Measurements from ENCODE around the gene PTBP1.

DNA sequence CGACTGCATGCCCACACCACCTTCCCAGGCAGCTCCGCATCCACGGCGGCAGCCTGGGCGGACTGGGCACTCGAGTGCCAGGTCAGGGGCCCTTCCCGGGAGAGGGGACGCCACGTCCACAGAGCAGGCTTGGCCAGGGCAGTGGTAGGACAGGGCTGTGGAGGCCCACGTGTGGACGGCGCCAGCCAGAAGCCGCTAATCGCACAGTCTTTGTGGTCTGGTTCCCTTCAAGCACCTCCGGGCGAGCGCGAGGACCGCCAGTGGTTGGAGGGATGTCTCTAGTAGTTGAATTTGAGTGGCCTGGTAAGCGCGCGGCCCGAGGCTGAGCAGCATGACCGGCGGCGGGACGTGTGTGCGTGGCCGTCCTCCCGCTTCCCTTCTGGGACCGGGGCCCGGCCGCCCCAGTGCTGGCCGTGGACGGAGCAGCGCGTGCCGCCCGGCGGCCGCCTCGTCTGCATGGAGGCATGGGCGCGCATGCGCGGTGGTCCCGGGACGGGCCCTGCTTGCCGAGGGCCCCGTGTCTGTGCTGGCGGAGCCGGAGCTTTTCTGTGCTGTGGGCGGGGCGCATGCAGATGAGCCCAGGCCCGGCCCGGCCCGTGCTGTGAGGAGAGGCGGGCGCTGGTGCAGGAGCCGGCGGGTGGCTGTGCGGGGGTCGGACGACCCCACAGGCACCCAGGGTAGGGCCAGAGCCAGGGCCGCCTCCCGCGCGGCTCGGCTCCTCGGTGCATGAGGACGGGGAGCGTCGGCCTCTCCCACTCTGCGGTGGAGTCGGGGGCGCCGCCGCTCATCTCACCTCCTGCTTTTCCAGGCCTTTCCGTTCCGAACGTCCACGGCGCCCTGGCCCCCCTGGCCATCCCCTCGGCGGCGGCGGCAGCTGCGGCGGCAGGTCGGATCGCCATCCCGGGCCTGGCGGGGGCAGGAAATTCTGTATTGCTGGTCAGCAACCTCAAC is 8.6 kb downstream of the PTBP1 start:
- TF ChIP-seq, protein P1, sequence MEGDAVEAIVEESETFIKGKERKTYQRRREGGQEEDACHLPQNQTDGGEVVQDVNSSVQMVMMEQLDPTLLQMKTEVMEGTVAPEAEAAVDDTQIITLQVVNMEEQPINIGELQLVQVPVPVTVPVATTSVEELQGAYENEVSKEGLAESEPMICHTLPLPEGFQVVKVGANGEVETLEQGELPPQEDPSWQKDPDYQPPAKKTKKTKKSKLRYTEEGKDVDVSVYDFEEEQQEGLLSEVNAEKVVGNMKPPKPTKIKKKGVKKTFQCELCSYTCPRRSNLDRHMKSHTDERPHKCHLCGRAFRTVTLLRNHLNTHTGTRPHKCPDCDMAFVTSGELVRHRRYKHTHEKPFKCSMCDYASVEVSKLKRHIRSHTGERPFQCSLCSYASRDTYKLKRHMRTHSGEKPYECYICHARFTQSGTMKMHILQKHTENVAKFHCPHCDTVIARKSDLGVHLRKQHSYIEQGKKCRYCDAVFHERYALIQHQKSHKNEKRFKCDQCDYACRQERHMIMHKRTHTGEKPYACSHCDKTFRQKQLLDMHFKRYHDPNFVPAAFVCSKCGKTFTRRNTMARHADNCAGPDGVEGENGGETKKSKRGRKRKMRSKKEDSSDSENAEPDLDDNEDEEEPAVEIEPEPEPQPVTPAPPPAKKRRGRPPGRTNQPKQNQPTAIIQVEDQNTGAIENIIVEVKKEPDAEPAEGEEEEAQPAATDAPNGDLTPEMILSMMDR (IDR thresholded peaks at IDR 0.05): no peak
- TF ChIP-seq EZH2 (IDR thresholded peaks at IDR 0.05) (no peak), EZH2phosphoT487 (IDR thresholded peaks at IDR 0.05) (no peak)

All from neural progenitor cell (in vitro differentiated cells).